Esophagus (tissue), 2 donors: ENCODE data around the gene SF3B2. TPM values are rescaled to one million over a fixed set of nuclear protein-coding genes. Genes with fewer than 3 reads are reported as not detected.
"Not testable (repeated sequence)": the region's sequence is repeated elsewhere in the genome, so short reads cannot be mapped to it uniquely, and the experiment has no call there.

ENCODE experiments used
- H3K27ac ChIP-seq, 2 donors: one replicate each; pipeline ENCODE4 v1.5.1; 2013; ENCODE audit warnings: low read depth in 2 of 2, mild to moderate bottlenecking in 2 of 2, inconsistent platforms in 1 of 2, low read length in 1 of 2, moderate library complexity in 1 of 2
- H3K27me3 ChIP-seq, 2 donors: one replicate each; pipeline ENCODE4 v1.6.1; 2013; ENCODE audit warnings: low read length in 2 of 2, control low read depth in 1 of 2, mild to moderate bottlenecking in 1 of 2; ENCODE audit not compliant: insufficient read depth in 2 of 2, control insufficient read depth in 1 of 2
- H3K36me3 ChIP-seq, 2 donors: one replicate each; pipeline ENCODE4 v1.6.1; 2013; ENCODE audit warnings: low read length in 1 of 2; ENCODE audit not compliant: control insufficient read depth in 2 of 2, insufficient read depth in 2 of 2
- H3K4me1 ChIP-seq, 2 donors: one replicate each; pipeline ENCODE4 v1.6.1; 2013; ENCODE audit warnings: low read length in 1 of 2; ENCODE audit not compliant: control insufficient read depth in 2 of 2, insufficient read depth in 2 of 2
- H3K4me3 ChIP-seq, 2 donors: one replicate each; pipeline ENCODE4 v1.5.1; 2013; ENCODE audit warnings: low read length in 2 of 2, mild to moderate bottlenecking in 2 of 2, low read depth in 1 of 2, moderate library complexity in 1 of 2
- H3K9me3 ChIP-seq, 2 donors: one replicate each; pipeline ENCODE4 v1.6.1; 2013; ENCODE audit warnings: mild to moderate bottlenecking in 2 of 2, low read depth in 1 of 2, low read length in 1 of 2, moderate library complexity in 1 of 2; ENCODE audit not compliant: control insufficient read depth in 2 of 2, insufficient read depth in 1 of 2
- WGBS, 2 donors: extraction: QIAGEN DNeasy Blood & Tissue Kit; methylation state at CpG; one replicate each; pipeline ENCODE4 v1.1.7; 2013; 5-methylcytosine and 5-hydroxymethylcytosine counted together
- polyA plus RNA-seq, 2 donors: library from polyadenylated mRNA; stranded (reverse); fragments of 200-250 nt; gene quantifications; one replicate each; pipeline ENCODE4 v1.2.3, GENCODE V29; 2013
- donor health status: healthy with polysubstance abuse.
- donor health status: Bipolar disorder and iron deficiency.

SF3B2 gene
- polyA plus RNA-seq, 2 donors, result 61.9 to 80.2 TPM

GRCh38 chr11:66008468-66009101 is 43.6 kb upstream of the SF3B2 start:
- Histone ChIP-seq H3K27me3 (no peaks in the 10 kb centered on the region), H3K4me1 (peaks cover 3% of the 10 kb centered on the region in 2 donors), H3K4me3 (no peak overlapping the region), H3K27ac (peak overlapping the region in 1 of 2 donors; percentile 29), H3K9me3 (no peaks in the 10 kb centered on the region), H3K36me3 (peaks cover 0 to 4% of the 10 kb centered on the region in 2 donors)
- WGBS, 2 donors, result 39 to 48% methylated on average over 10 of the region's 10 CpGs

DNA sequence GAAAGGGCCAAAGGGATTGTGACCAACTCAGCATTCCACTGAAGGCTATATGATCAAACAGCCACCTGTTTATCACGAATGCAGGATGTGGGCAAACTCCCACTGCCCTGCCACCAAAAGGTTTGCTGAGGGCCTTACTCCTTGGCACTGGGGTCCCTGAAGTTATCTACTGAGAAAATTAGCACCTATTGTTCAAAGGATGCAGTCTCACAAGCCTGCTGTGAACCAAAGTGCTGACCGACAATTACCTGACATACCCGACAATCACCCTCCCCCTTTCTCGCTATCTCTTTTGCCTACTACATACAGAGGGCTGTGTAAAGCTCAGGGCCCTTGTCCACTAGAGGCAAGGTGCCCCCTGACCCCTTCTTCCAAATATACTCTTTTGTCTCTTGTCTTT is 42.1 kb upstream of the SF3B2 start:
- not testable (repeated sequence) for H3K27ac ChIP-seq, H3K4me3 ChIP-seq, H3K36me3 ChIP-seq, H3K9me3 ChIP-seq, H3K27me3 ChIP-seq, H3K4me1 ChIP-seq
- 60 to 79% methylated on average over 4 of the region's 4 CpGs for WGBS, 2 donors

- Histone ChIP-seq H3K9me3 (no peaks in the 10 kb centered on the region), H3K27me3 (no peaks in the 10 kb centered on the region), H3K4me3 (peak overlapping the region; percentile 42 to 46), H3K4me1 (peaks cover 2 to 3% of the 10 kb centered on the region in 2 donors), H3K27ac (peak overlapping the region; percentile 85 to 90), H3K36me3 (no peaks in the 10 kb centered on the region)
- WGBS, 2 donors, result 43 to 48% methylated on average over 12 to 14 of the region's 14 CpGs
Observed at GRCh38 chr11:66011239-66011784, 40.9 kb upstream of the SF3B2 start.

GRCh38 chr11:66011785-66012303 is 40.3 kb upstream of the SF3B2 start, which contains the start of gene CST6:
TSS of gene CST6 (plus strand) at chr11:66012008. CDS start at chr11:66012045, 37 bp downstream.
- H3K27me3 ChIP-seq, result no peaks in the 10 kb centered on the region
- peaks cover 2 to 3% of the 10 kb centered on the region in 2 donors for H3K4me1 ChIP-seq
- no peaks in the 10 kb centered on the region for H3K9me3 ChIP-seq
- peak within 1 kb of the TSS; percentile 85 to 90 for H3K27ac ChIP-seq
- H3K36me3 ChIP-seq, result no peaks in the 10 kb centered on the region
- WGBS, 2 donors, result 5 to 6% methylated on average over 55 to 61 of the region's 61 CpGs
- H3K4me3 ChIP-seq, result peak within 1 kb of the TSS; percentile 42 to 46

GRCh38 chr11:66012371-66012945 is 39.7 kb upstream of the SF3B2 start:
- H3K4me3 ChIP-seq, result peak overlapping the region; percentile 42 to 46
- peaks cover 2 to 3% of the 10 kb centered on the region in 2 donors for H3K4me1 ChIP-seq
- H3K36me3 ChIP-seq, result no peaks in the 10 kb centered on the region
- H3K9me3 ChIP-seq, result no peaks in the 10 kb centered on the region
- WGBS, 2 donors, result 57 to 59% methylated on average over 11 of the region's 12 CpGs
- peak overlapping the region; percentile 85 to 90 for H3K27ac ChIP-seq
- H3K27me3 ChIP-seq, result no peaks in the 10 kb centered on the region

DNA sequence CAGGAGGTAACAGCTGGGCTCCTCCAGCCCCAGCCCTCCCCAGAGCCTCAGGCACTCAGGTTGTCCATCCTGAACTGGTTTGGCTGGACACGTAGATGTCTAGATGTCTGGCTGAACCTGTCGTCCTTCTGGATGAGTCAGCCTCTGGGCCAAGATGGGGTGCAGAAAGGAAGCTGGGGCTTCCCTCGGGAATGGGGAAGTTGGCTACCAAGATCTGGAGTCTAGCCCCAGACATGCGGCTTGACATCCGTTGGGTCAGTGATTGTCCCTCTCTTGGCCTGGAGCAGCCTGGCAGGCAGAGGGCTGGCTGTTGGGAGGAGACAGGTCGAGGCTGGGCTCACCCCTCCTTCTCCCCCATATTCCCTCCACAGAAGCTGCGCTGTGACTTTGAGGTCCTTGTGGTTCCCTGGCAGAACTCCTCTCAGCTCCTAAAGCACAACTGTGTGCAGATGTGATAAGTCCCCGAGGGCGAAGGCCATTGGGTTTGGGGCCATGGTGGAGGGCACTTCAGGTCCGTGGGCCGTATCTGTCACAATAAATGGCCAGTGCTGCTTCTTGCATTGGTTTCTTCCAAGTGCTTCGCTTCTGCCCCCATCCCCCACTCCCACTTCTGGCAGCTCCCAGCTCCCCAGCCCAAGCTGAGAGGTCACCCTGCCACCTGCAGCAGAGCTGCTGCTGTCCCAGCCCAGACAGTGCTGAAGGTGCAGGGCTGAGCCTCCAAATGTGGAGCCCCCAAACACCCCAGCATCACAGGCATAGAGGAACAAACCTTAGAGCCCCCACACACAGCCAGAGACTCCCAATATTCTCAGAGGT is 39.0 kb upstream of the SF3B2 start:
- peak overlapping the region; percentile 43 to 90 for H3K27ac ChIP-seq
- H3K4me3 ChIP-seq, result peak overlapping the region; percentile 15 to 42
- H3K9me3 ChIP-seq, result no peaks in the 10 kb centered on the region
- no peaks in the 10 kb centered on the region for H3K36me3 ChIP-seq
- H3K27me3 ChIP-seq, result no peaks in the 10 kb centered on the region
- H3K4me1 ChIP-seq, result peaks cover 2 to 3% of the 10 kb centered on the region in 2 donors
- WGBS, 2 donors, result 53% methylated on average over 12 of the region's 12 CpGs

- 73 to 74% methylated on average over 7 of the region's 7 CpGs for WGBS, 2 donors
Observed at GRCh38 chr11:66013762-66014100, 38.4 kb upstream of the SF3B2 start.

GRCh38 chr11:66014804-66015453 is 37.2 kb upstream of the SF3B2 start:
- Histone ChIP-seq H3K4me3 (no peak overlapping the region), H3K9me3 (no peaks in the 10 kb centered on the region), H3K27ac (no peak overlapping the region), H3K36me3 (no peaks in the 10 kb centered on the region), H3K27me3 (no peaks in the 10 kb centered on the region), H3K4me1 (peaks cover 2 to 3% of the 10 kb centered on the region in 2 donors)
- 91 to 93% methylated on average over 6 of the region's 6 CpGs for WGBS, 2 donors

More at GRCh38 chr11:66013762-66014100, 38.4 kb upstream of the SF3B2 start:
- no peak overlapping the region for H3K4me3 ChIP-seq
- no peak overlapping the region for H3K27ac ChIP-seq
- no peaks in the 10 kb centered on the region for H3K36me3 ChIP-seq
- no peaks in the 10 kb centered on the region for H3K27me3 ChIP-seq
- no peaks in the 10 kb centered on the region for H3K9me3 ChIP-seq
- peaks cover 2 to 3% of the 10 kb centered on the region in 2 donors for H3K4me1 ChIP-seq

DNA sequence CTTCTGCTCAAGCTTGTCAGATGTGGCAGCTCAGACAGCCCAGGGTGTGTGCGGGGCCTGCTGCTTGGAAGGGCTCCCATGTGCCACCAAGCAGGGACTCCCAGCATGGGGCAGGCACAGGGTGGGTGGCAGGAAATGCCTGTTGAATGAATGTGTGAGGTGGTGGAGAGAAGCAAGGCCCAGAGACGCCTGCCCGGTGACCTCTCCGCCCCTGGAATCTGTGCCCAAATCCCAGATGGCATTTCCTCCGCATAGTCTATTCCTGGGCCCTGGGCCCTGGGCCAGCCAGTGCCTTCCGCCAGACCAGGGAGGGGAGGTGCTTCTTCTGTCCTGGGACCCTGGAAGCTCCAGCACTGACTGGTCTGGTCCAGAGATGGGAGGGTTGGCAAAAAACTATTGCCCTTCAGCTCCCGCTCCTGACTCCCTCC is 36.7 kb upstream of the SF3B2 start:
- peaks cover 2 to 3% of the 10 kb centered on the region in 2 donors for H3K4me1 ChIP-seq
- H3K4me3 ChIP-seq, result no peak overlapping the region
- no peaks in the 10 kb centered on the region for H3K9me3 ChIP-seq
- H3K36me3 ChIP-seq, result no peaks in the 10 kb centered on the region
- no peak overlapping the region for H3K27ac ChIP-seq
- no peaks in the 10 kb centered on the region for H3K27me3 ChIP-seq
- WGBS, 2 donors, result 66 to 76% methylated on average over 7 of the region's 7 CpGs
